HG02610 (cell line): Measurements from ENCODE around the gene ZNF440.
"Not testable (repeated sequence)": the region's sequence is repeated elsewhere in the genome, so short reads cannot be mapped to it uniquely, and the experiment has no call there.

Experiments used
- ATAC-seq: cut with Tn5 transposase; IDR thresholded peaks from one replicate; pipeline ENCODE4 v1.9.1; 2021; ENCODE audit warnings: mild to moderate bottlenecking, moderate library complexity; ENCODE audit not compliant: unreplicated experiment

ZNF440 gene

DNA sequence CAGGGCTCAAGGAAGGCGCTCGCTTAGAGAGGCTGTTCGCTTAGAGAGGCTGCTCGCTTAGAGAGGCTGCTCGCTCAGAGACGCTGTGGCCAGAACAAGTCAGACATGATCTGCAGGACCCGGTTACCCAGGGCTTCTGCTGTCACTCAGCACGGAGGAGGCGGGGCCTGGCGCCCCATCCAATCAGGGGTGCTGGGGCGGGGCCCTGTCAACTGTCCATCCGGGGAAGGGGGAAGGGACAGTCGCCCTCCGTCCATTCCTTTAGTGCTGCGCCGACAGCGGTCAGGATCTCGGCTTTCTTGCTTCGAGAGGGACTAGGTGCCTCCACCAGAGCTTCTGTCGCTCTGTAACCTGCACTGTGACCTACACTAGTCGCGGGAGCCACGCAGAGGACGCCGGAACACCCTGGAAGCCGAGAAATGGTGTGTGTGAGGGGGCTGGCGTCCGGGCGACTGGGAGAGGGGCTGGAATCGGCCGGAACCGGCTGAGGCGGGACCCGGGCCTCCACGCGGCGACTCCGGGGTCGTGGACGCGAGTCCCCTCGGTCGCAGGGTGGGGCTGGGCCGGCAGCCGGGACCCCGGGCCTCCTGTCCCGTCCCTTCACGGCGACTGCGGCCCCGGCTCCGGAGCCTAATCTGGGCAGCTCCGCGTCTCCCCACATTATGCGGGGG lies at the start of gene ZNF440:
Gene ZNF440 (plus strand): TSS at position 245 of the 671 bp plus-strand sequence. CDS start 175 bp downstream, at position 420.
- ATAC-seq = peak; percentile 99

DNA sequence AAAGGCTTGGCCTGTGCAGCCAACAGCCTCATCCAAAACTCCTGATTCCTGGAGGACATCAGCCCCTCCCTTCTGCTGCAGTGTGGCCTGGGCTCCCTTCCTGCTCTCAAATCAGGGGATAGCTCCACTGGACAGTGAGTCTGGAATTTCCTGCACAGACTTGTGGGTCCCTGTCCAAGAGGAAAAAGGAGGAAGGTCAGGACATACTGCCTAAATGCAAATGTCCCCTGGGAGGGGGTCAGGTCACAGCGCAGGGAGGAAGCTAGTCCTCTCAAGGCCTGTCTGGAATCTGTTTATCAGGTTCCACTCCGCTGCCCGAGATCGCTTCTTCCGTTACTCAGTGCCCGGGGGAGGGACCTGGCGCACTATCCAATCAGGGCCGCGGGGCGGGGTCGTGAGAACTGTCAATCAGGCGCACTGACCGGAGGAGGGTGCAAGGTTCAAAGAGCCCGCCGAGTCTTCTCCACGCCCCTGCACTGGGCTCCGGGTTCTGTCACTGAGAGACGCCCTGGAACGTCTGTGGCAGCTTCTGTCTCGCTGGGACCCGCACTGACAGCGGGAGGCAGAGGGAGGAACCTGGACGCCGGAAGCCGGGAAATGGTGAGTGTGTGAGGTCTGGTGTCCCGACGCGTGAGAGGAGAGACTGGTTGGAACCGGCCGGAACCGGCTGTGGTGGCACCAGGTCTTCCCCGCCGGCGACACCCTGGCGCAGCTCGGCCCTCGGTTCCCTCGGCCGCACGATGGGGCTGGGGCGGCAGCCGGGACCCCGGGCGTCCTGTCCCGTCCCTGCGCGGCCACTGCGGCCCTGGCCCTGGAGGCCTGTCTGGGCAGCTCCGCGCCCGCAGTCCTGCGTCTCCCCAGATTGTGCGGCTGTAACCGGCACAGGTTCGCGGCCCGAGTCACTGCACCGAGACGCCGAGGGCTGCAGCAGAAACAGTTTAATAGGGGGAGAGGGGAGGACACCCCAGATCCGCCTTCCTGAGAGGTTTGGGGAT lies 47.2 kb upstream of the ZNF440 start, which contains the start of gene ZNF441:
Gene ZNF441 (plus strand): TSS at position 404 of the 995 bp plus-strand sequence. CDS start 194 bp downstream, at position 598.
- peak; percentile 92 for ATAC-seq

- ATAC-seq = peak; percentile 21
These were observed 46.4 kb upstream of the ZNF440 start for GRCh38 chr19:11767633-11768133.

DNA sequence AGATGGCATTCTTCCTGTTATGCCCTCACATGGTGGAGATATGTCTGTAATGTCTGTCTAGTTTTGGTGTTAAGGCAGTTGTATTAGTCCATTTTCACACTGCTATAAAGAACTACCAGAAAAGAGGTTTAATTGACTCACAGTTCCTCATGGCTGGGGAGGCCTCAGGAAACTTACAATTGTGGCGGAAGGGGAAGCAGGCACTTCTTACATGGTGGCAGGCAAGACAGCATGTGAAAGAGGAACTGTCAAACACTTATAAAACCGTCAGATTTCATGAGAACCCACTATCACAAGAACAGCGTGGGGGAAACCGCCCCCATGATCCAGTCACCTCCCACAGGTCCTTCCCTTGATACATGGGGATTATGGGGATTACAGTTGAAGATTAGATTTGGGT lies 44.1 kb upstream of the ZNF440 start:
- no peak for ATAC-seq

GRCh38 chr19:11771520-11771919 lies 42.6 kb upstream of the ZNF440 start:
- not testable (repeated sequence) for ATAC-seq

- ATAC-seq = not testable (repeated sequence)
These were observed 37.4 kb upstream of the ZNF440 start for GRCh38 chr19:11776669-11777068.

- ATAC-seq = no peak
These were observed 33.5 kb upstream of the ZNF440 start for GRCh38 chr19:11780431-11781020.

DNA sequence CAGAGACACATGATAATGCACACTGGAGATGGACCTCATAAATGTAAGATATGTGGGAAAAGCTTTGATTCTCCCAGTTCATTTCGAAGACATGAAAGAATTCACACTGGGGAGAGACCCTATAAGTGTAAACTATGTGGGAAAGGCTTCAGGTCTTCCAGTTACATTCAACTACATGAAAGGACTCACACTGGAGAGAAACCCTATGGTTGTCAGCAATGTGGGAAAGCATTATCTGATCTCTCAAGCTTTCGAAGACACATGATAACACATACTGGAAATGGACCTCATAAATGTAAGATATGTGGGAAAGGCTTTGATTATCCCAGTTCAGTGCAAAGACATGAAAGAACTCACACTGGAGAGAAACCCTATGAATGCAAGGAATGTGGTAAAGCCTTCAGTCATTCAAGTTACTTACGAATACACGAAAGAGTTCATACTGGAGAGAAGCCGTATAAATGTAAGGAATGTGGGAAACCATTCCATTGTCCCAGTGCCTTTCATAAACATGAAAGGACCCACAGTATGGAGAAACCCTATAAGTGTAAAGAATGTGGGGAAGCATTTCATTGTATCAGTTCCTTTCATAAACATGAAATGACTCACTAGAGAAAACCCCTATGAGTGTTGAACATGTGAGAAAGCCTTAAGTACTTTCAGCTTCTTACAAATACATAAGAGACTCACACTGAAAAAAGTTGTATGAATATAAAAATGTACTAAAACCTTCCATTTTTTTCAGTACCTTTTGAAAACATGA lies 32.6 kb upstream of the ZNF440 start:
- ATAC-seq = no peak

- ATAC-seq = no peak
These were observed 30.3 kb upstream of the ZNF440 start for GRCh38 chr19:11783767-11784166.

GRCh38 chr19:11784356-11784755 lies 29.7 kb upstream of the ZNF440 start:
- no peak for ATAC-seq

- no peak for ATAC-seq
These were observed 26.5 kb upstream of the ZNF440 start for GRCh38 chr19:11787536-11787935.

- no peak for ATAC-seq
These were observed 21.1 kb upstream of the ZNF440 start for GRCh38 chr19:11792942-11793341.

- ATAC-seq = peak; percentile 46
These were observed 16.6 kb upstream of the ZNF440 start for GRCh38 chr19:11797491-11797890.

DNA sequence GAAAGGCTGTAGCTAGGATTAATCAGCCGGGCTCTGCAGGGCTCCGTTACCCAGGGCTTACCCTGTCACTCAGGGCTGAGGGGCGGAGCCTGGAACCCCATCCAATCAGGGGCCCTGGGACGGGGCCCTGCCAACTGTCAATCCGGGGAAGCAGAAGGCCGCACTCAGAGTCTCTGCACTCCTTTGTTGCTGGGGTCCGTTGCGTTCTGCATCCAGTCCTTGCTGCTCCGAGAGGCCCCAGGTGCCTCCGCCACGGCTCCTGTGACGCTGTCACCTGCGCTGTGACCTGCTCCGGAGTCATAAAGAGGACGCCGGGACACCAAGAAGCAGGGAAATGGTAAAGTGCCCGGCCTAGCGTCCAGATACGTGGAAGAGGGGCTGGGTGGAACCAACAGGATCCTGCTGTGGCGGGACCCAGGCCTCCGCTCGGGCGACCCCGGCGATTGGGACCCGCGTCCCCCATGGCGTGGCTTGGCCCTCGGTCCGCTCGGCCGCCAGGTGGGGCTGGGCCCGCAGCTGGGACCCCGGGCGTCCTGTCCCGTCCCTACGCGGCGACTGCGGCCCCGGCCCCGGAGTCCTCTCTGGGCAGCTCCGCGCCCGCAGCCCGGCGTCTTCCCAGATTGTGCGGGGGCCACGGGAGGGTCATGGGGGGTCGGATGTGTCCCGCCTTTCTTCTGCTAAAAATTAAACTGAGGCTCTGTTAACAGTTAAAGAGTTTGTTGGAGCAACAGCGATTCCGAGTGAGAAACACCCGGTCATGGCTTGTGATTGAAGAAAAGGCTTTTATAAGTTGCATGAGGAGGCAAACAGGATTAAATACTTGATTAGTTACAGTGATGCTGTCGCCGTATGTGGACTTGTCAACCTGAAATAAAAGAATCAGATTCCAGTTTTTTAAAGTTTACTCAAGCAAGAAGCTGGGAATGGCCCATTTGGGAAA lies 15.4 kb upstream of the ZNF440 start, which contains the start of gene ZNF491:
Gene ZNF491 (plus strand): TSS at position 133 of the 940 bp plus-strand sequence. CDS start 7,431 bp downstream, outside the sequence.
- ATAC-seq = peak; percentile 97

DNA sequence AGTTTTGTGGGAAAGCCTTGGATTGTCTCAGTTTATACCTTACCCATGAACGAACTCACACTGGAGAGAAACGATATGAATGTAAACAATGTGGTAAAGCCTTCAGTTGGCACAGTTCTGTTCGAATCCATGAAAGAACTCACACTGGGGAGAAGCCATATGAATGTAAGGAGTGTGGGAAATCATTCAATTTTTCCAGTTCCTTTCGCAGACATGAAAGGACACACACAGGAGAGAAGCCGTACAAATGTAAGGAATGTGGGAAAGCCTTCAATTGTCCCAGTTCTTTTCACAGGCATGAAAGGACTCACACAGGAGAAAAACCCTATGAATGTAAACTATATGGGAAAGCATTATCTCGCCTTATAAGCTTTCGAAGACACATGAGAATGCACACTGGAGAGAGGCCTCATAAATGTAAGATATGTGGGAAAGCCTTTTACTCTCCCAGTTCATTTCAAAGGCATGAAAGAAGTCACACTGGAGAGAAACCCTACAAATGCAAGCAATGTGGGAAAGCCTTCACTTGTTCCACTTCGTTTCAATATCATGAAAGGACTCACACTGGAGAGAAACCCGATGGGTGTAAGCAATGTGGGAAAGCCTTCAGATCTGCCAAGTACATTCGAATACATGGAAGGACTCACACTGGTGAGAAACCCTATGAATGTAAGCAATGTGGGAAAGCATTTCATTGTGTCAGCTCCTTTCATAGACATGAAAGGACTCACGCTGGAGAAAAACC lies 7.5 kb upstream of the ZNF440 start:
- ATAC-seq = no peak

- no peak for ATAC-seq
These were observed 7.0 kb upstream of the ZNF440 start for GRCh38 chr19:11807099-11807380.

GRCh38 chr19:11813703-11814028 lies 407 bp upstream of the ZNF440 start:
- ATAC-seq = peak; percentile 27

GRCh38 chr19:11814700-11815035 lies 595 bp downstream of the ZNF440 start:
- no peak for ATAC-seq
